Neural progenitor cell (in vitro differentiated cells): ENCODE data around the gene PDE5A. TPM values are rescaled to one million over a fixed set of nuclear protein-coding genes. Genes with fewer than 3 reads are reported as not detected.

Source experiments
- small RNA-seq: library from RNA; depleted of rRNA; stranded (forward); fragments of <200 nt; gene quantifications from one replicate; pipeline ENCODE3, GENCODE V24; 2015
- total RNA-seq: library from RNA; depleted of rRNA; stranded (reverse); fragments of >200 nt; gene quantifications from 2 replicates; pipeline ENCODE4 v1.2.3, GENCODE V29; 2015; ENCODE audit warnings: low replicate concordance

PDE5A gene
- total RNA-seq, 1 donor from 2014 or later: 32.4 TPM

Small RNA genes within 50 kb of the gene (small RNA-seq; reads per million reads assigned to genes)
- gene RF00614: not detected
